Keratinocyte (primary cell): ENCODE results near the gene R3HDM4.

Source experiments
- EZH2 ChIP-seq: IDR thresholded peaks from one replicate; pipeline ENCODE4 v1.6.1; 2012; ENCODE audit warnings: inconsistent platforms, mild to moderate bottlenecking, low read length, moderate library complexity
- TF ChIP-seq, protein P1 (sequence below), 3 experiments: IDR thresholded peaks in 1 of 3; conservative IDR thresholded peaks in 1 of 3; optimal IDR thresholded peaks in 1 of 3; 2 replicates in 2 of 3; 3 replicates in 1 of 3; pipeline versions ENCODE3 to v1.5.1; 2011; ENCODE audit warnings: low read length in 3 of 3, mild to moderate bottlenecking in 3 of 3, moderate library complexity in 2 of 3, control low read depth in 1 of 3, inconsistent platforms in 1 of 3; ENCODE audit not compliant: insufficient read depth in 2 of 3; ENCODE audit errors: extremely low read depth in 1 of 3

DNA sequence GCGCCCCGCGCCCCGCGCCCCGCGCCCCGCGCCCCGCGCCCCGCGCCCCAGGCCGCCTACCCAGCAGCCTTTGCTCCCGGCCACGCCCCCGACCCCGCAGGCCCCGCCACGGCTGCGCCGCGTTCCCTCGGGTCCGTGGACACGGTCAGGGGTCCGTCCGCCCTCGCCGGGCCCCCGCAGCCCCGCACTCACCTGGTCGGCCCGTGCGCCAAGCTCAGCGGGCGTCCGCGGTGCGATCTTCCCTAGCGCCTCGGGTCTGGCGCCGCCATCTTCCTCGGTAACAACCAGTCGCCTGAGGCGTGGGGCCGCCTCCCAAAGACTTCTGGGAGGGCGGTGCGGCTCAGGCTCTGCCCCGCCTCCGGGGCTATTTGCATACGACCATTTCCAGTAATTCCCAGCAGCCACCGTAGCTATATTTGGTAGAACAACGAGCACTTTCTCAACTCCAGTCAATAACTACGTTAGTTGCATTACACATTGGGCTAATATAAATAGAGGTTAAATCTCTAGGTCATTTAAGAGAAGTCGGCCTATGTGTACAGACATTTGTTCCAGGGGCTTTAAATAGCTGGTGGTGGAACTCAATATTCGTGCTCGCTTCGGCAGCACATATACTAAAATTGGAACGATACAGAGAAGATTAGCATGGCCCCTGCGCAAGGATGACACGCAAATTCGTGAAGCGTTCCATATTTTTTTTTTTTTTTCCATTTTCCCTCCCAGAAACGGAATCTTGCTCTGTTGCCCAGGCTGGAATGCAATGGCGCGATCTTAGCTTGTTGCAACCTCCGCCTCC, 19.9 kb downstream of the R3HDM4 start, which contains the start of the genes MED16 and RNU6-9:
- TF ChIP-seq, protein P1, sequence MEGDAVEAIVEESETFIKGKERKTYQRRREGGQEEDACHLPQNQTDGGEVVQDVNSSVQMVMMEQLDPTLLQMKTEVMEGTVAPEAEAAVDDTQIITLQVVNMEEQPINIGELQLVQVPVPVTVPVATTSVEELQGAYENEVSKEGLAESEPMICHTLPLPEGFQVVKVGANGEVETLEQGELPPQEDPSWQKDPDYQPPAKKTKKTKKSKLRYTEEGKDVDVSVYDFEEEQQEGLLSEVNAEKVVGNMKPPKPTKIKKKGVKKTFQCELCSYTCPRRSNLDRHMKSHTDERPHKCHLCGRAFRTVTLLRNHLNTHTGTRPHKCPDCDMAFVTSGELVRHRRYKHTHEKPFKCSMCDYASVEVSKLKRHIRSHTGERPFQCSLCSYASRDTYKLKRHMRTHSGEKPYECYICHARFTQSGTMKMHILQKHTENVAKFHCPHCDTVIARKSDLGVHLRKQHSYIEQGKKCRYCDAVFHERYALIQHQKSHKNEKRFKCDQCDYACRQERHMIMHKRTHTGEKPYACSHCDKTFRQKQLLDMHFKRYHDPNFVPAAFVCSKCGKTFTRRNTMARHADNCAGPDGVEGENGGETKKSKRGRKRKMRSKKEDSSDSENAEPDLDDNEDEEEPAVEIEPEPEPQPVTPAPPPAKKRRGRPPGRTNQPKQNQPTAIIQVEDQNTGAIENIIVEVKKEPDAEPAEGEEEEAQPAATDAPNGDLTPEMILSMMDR (optimal IDR thresholded peaks at IDR 0.05 in 1 of 3, IDR thresholded peaks at IDR 0.05 in 1 of 3, conservative IDR thresholded peaks at IDR 0.05 in 1 of 3; ENCODE audit: extremely low read depth in 1 of 3, insufficient read depth in 2 of 3, low read length in 3 of 3), result no peak
- no peak for TF ChIP-seq EZH2
